GM23248 (cell line): ENCODE results near the gene PTPRN2.

Experiments
- EZH2 ChIP-seq: fragments of 200-600 bp; sonication (generic); IDR thresholded peaks from 2 replicates; pipeline ENCODE4 v1.6.1; 2018; ENCODE audit warnings: antibody characterized with exemption, mild to moderate bottlenecking; ENCODE audit not compliant: insufficient read depth, poor library complexity, severe bottlenecking
- EZH2phosphoT487 ChIP-seq: fragments of 200-600 bp; sonication (generic); IDR thresholded peaks from 2 replicates; pipeline ENCODE4 v1.6.1; 2018; ENCODE audit warnings: antibody characterized with exemption, moderate library complexity, mild to moderate bottlenecking, low read depth; ENCODE audit not compliant: insufficient read depth

- TF ChIP-seq EZH2: no peak
- no peak for TF ChIP-seq EZH2phosphoT487
Observed at GRCh38 chr7:157528785-157529341, 1058.8 kb downstream of the PTPRN2 start.
